Mucosa of descending colon (tissue), 3 donors: Measurements from ENCODE around the gene IER5L. TPM values are rescaled to one million over a fixed set of nuclear protein-coding genes. Genes with fewer than 3 reads are reported as not detected.
A peak's percentile ranks its signal among the peaks of the same experiment; 100 is the strongest.

ENCODE experiments used
- ATAC-seq: fragments of 200-7000 bp; cut with Tn5 transposase; one replicate; pipeline ENCODE4 v1.9.1; 2020; ENCODE audit warnings: mild to moderate bottlenecking, moderate library complexity
- DNase-seq, 3 donors: peaks; one replicate each; pipeline ENCODE4 v3.0.0-alpha.2; 2020
- H3K36me3 ChIP-seq: fragments of 200-600 bp; one replicate; pipeline ENCODE4 v1.8.0; 2021; ENCODE audit warnings: low read depth, mild to moderate bottlenecking
- H3K4me1 ChIP-seq: fragments of 200-600 bp; one replicate; pipeline ENCODE4 v1.8.0; 2021; ENCODE audit warnings: low read depth, mild to moderate bottlenecking
- H3K4me3 ChIP-seq: fragments of 200-600 bp; one replicate; pipeline ENCODE4 v1.8.0; 2021; ENCODE audit warnings: mild to moderate bottlenecking
- H3K9me3 ChIP-seq: fragments of 200-600 bp; one replicate; pipeline ENCODE4 v1.8.0; 2021; ENCODE audit warnings: mild to moderate bottlenecking
- CTCF ChIP-seq: fragments of 200-600 bp; IDR thresholded peaks from one replicate; pipeline ENCODE4 v1.8.0; 2022; ENCODE audit warnings: antibody characterized with exemption, mild to moderate bottlenecking
- intact Hi-C, 2 donors: fragments of 100-400 bp; cut with DNase I in 1 of 2; cut with micrococcal nuclease in 1 of 2; formaldehyde crosslinking; loops; one replicate each; pipeline versions ENCODE4 v1.11.0 to v1.11.1; 2022; cut with DNase I, micrococcal nuclease
- total RNA-seq, 3 donors: library from RNA; stranded (reverse); fragmentation: NEBNext Ultra II Directional in 2 of 3; extraction: Animal tissue kit (Norgen Biotek cat#: 25700) in 2 of 3; gene quantifications; one replicate each; pipeline versions ENCODE4 v1.2.1 to v1.2.4, GENCODE V29; 2021 to 2023
- donor health status: DM: no; HTN: no; CAD: no; lungs with moderate emphysema.
- donor health status: DM: no; HTN: no; CAD: no.
- donor health status: DM: no; HTN: yes; CAD: no.

IER5L gene
- total RNA-seq, 3 donors from 2014 or later: 5.8 to 8.2 (median 8.0) TPM

- intact Hi-C loops: no loop called here
- no peak overlapping the region for H3K4me3 ChIP-seq
- ATAC-seq: no peak
- H3K36me3 ChIP-seq: no peaks in the 10 kb centered on the region
- no peaks in the 10 kb centered on the region for H3K9me3 ChIP-seq
- no peak for DNase-seq
- no peaks in the 10 kb centered on the region for H3K4me1 ChIP-seq
- TF ChIP-seq CTCF: no peak
Measured at GRCh38 chr9:129203556-129203909, 25.5 kb upstream of the IER5L start.

- H3K36me3 ChIP-seq: no peaks in the 10 kb centered on the region
- intact Hi-C loops: no loop called here
- peak overlapping the region; percentile 30 for H3K4me3 ChIP-seq
- no peaks in the 10 kb centered on the region for H3K4me1 ChIP-seq
- no peaks in the 10 kb centered on the region for H3K9me3 ChIP-seq
- peak; percentile 98 for ATAC-seq
- peak; percentile 90 to 94 (median 92) for DNase-seq
- TF ChIP-seq CTCF: no peak
Measured at GRCh38 chr9:129202613-129203555, 24.8 kb upstream of the IER5L start.

GRCh38 chr9:129201866-129202265, 23.8 kb upstream of the IER5L start:
- Histone ChIP-seq H3K4me3 (no peak overlapping the region), H3K4me1 (no peaks in the 10 kb centered on the region), H3K9me3 (no peaks in the 10 kb centered on the region), H3K36me3 (no peaks in the 10 kb centered on the region)
- TF ChIP-seq CTCF: no peak
- ATAC-seq (no peak), DNase-seq (no peak)
- intact Hi-C loops: no loop called here

- Histone ChIP-seq H3K4me3 (no peak overlapping the region), H3K4me1 (no peaks in the 10 kb centered on the region), H3K36me3 (no peaks in the 10 kb centered on the region), H3K9me3 (no peaks in the 10 kb centered on the region)
- intact Hi-C loops: no loop called here
- TF ChIP-seq CTCF: no peak
- no peak for ATAC-seq
- no peak for DNase-seq
Measured at GRCh38 chr9:129201289-129201688, 23.2 kb upstream of the IER5L start.

- DNase-seq (no peak), ATAC-seq (no peak)
- no peaks in the 10 kb centered on the region for H3K4me1 ChIP-seq
- H3K4me3 ChIP-seq: no peak overlapping the region
- intact Hi-C loops: no loop called here
- no peaks in the 10 kb centered on the region for H3K9me3 ChIP-seq
- no peaks in the 10 kb centered on the region for H3K36me3 ChIP-seq
- TF ChIP-seq CTCF: no peak
Measured at GRCh38 chr9:129200255-129200654, 22.2 kb upstream of the IER5L start.
